Measurements from ENCODE around the gene CHURC1.

Gene CHURC1

GRCh38 chr14:64867182-64867581 is 47.1 kb upstream of the CHURC1 start:
- Histone ChIP-seq H3K4me2 (ENCODE audit: low read length) (no peak overlapping the region), H3F3A (ENCODE audit: control insufficient read depth, insufficient read depth) (no peaks in the 10 kb centered on the region), H3K4me3 (ENCODE audit: low read length) (no peak overlapping the region), H3K9me2 (replicated peaks; ENCODE audit: control insufficient read depth, low read length) (no peaks in the 10 kb centered on the region), H3K27ac (ENCODE audit: low read depth, low read length) (no peak overlapping the region), H3K9me3 (ENCODE audit: control insufficient read depth, insufficient read depth, low read length) (no peaks in the 10 kb centered on the region), H3K36me3 (ENCODE audit: control insufficient read depth, low read length) (no peaks in the 10 kb centered on the region), H4K20me1 (ENCODE audit: control insufficient read depth, insufficient read depth, low read depth, low read length) (no peaks in the 10 kb centered on the region), H3K4me1 (ENCODE audit: control insufficient read depth, low read length) (no peaks in the 10 kb centered on the region), H3K27me3 (ENCODE audit: control insufficient read depth, low read length) (peaks cover 51% of the 10 kb centered on the region), H3K79me2 (ENCODE audit: control insufficient read depth, low read length) (no peaks in the 10 kb centered on the region)
- TF ChIP-seq EZH2phosphoT487 (IDR thresholded peaks at IDR 0.05; ENCODE audit: borderline replicate concordance, low read length) (no peak), CTCF (IDR thresholded peaks at IDR 0.05; ENCODE audit: low read depth, low read length, poor library complexity, severe bottlenecking) (no peak)

DNA sequence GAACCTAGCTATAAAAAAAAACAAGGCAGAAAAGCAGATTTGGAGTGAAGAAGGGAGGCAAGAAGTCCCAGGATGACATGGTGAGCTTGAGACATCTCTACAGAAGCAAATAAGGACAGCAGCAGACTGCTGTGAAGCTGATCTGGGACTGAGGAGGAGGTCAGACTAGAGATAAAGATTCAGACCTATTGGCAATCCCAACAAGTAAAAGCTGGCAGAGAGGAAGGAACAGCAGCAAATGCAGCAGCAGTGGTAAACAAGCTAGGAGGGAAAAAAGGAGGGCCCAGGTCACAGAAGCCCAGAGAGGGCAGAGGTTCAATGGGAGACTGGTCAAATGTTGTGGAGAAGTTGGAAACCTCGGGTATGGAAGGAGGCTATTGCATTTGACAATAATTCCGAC is 45.9 kb upstream of the CHURC1 start:
- Histone ChIP-seq H3K27ac (ENCODE audit: low read depth, low read length) (no peak overlapping the region), H3K4me3 (ENCODE audit: low read length) (no peak overlapping the region), H3K4me2 (ENCODE audit: low read length) (no peak overlapping the region), H3K9me3 (ENCODE audit: control insufficient read depth, insufficient read depth, low read length) (no peaks in the 10 kb centered on the region), H3K4me1 (ENCODE audit: control insufficient read depth, low read length) (no peaks in the 10 kb centered on the region), H3K27me3 (ENCODE audit: control insufficient read depth, low read length) (peaks cover 52% of the 10 kb centered on the region), H3K36me3 (ENCODE audit: control insufficient read depth, low read length) (no peaks in the 10 kb centered on the region), H3F3A (ENCODE audit: control insufficient read depth, insufficient read depth) (no peaks in the 10 kb centered on the region), H4K20me1 (ENCODE audit: control insufficient read depth, insufficient read depth, low read depth, low read length) (no peaks in the 10 kb centered on the region), H3K9me2 (replicated peaks; ENCODE audit: control insufficient read depth, low read length) (no peaks in the 10 kb centered on the region), H3K79me2 (ENCODE audit: control insufficient read depth, low read length) (no peaks in the 10 kb centered on the region)
- TF ChIP-seq CTCF (IDR thresholded peaks at IDR 0.05; ENCODE audit: low read depth, low read length, poor library complexity, severe bottlenecking) (no peak), EZH2phosphoT487 (IDR thresholded peaks at IDR 0.05; ENCODE audit: borderline replicate concordance, low read length) (no peak)

DNA sequence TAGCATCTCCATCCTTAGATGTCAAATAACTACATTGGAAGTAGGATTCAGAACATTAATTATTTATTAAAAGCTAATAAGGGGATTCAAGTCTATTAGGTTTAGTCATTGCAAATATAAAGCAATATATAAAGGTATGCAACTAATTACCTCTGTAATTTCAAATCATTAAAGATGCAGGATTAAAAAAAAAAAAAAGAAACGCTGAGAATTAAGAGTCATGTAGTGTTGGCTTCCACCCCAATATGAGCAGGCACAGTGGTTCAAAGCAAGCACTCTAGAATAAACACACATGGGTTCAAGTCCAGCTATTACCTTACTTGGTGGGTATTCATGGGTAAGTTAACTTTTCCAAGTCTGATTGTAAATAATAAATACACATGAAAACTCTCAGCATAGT is 45.4 kb upstream of the CHURC1 start:
- Histone ChIP-seq H3K27ac (ENCODE audit: low read depth, low read length) (no peak overlapping the region), H3K27me3 (ENCODE audit: control insufficient read depth, low read length) (peaks cover 53% of the 10 kb centered on the region)

More for the DNA sequence above, 45.4 kb upstream of the CHURC1 start:
- Histone ChIP-seq H4K20me1 (ENCODE audit: control insufficient read depth, insufficient read depth, low read depth, low read length) (no peaks in the 10 kb centered on the region), H3K9me2 (replicated peaks; ENCODE audit: control insufficient read depth, low read length) (no peaks in the 10 kb centered on the region), H3K36me3 (ENCODE audit: control insufficient read depth, low read length) (no peaks in the 10 kb centered on the region), H3K9me3 (ENCODE audit: control insufficient read depth, insufficient read depth, low read length) (no peaks in the 10 kb centered on the region), H3K4me1 (ENCODE audit: control insufficient read depth, low read length) (no peaks in the 10 kb centered on the region), H3F3A (ENCODE audit: control insufficient read depth, insufficient read depth) (no peaks in the 10 kb centered on the region), H3K4me2 (ENCODE audit: low read length) (no peak overlapping the region), H3K79me2 (ENCODE audit: control insufficient read depth, low read length) (no peaks in the 10 kb centered on the region), H3K4me3 (ENCODE audit: low read length) (no peak overlapping the region)
- no peak for TF ChIP-seq CTCF (IDR thresholded peaks at IDR 0.05; ENCODE audit: low read depth, low read length, poor library complexity, severe bottlenecking)
- no peak for TF ChIP-seq EZH2phosphoT487 (IDR thresholded peaks at IDR 0.05; ENCODE audit: borderline replicate concordance, low read length)

All from DOHH2 (cell line).